ENCODE results near the gene METTL15.

METTL15 gene

DNA sequence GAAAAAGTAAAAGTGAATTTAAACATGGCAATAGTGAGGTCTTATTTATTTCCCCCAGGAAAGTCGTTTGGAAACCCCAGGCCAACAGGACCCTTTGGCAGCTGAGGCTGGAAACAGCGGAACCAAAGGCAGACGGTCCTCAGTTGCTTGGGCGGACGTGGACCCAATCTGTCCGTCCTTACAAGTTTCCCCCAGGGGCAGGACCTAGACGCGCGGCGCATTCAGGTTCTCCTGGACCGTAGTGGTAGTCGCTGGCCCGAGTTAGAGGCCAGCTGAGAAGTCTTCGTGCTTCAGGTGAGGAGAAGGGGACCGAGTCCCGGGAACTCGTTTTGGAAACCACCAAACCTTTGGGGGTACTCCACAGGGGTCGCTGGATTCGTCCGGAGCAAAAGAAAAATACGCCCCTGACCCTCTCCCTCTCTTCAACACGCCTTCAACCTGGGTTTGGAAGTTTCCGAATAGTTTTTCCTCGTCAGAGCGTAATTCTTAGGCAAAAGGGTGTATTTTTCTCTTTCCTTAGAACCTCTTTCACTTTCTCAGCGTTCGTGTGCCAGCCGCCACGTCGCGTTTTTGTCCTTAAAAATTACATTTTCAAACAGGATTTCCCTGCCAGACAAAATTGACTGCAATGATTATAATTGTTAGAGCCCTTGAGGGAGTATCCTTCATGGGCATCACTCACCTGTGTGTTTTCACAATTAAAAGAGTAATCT, 2.1 kb downstream of the METTL15 start:
- peak overlapping the region; percentile 79 for H3K4me3 ChIP-seq (ENCODE audit: low read depth, low read length)
- TF ChIP-seq, protein P1, sequence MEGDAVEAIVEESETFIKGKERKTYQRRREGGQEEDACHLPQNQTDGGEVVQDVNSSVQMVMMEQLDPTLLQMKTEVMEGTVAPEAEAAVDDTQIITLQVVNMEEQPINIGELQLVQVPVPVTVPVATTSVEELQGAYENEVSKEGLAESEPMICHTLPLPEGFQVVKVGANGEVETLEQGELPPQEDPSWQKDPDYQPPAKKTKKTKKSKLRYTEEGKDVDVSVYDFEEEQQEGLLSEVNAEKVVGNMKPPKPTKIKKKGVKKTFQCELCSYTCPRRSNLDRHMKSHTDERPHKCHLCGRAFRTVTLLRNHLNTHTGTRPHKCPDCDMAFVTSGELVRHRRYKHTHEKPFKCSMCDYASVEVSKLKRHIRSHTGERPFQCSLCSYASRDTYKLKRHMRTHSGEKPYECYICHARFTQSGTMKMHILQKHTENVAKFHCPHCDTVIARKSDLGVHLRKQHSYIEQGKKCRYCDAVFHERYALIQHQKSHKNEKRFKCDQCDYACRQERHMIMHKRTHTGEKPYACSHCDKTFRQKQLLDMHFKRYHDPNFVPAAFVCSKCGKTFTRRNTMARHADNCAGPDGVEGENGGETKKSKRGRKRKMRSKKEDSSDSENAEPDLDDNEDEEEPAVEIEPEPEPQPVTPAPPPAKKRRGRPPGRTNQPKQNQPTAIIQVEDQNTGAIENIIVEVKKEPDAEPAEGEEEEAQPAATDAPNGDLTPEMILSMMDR (conservative IDR thresholded peaks at IDR 0.05; ENCODE audit: low read depth, low read length), result no peak
- peak; percentile 86 for DNase-seq (ENCODE audit: low read depth)

DNA sequence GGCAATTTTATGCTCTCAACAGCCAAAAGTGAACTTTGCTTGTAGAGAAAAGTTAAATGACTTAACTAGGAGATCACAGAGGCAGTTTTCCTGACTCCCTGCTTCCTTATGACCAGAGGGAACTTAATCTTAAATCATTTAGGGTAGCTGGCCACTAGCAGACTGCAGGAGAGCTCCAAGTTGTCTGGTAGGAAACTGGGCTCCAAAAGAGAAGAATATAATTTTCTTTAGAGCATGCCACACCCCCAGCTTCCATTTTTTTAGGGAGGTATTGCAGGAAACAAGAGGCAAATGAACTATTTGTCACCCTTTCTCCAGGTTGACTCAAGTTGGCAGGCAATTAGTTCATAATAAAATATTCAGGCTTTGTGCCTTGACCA, 2.6 kb downstream of the METTL15 start:
- H3K4me3 ChIP-seq (ENCODE audit: low read depth, low read length), result peak overlapping the region; percentile 79
- peak; percentile 29 for DNase-seq (ENCODE audit: low read depth)
- TF ChIP-seq, protein P1 (conservative IDR thresholded peaks at IDR 0.05; ENCODE audit: low read depth, low read length), result no peak

DNA sequence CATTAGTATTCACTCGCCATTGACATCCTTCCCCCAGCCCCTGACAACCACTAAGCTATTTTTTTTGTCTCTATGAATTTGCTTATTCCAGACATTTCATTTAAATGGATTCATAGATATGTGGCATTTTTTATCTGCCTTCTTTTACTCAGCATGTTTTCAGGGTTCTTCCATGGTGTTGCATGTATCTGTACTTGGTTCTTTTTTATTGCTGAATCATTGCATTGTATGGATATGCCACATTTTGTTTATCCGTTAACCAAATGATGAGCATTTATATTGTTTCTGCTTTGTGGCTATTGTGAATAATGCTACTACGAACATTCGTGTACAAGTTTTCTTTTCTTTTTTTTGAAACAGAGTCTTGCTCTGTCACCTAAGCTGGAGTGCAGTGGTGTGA, 5.9 kb downstream of the METTL15 start:
- TF ChIP-seq, protein P1 (conservative IDR thresholded peaks at IDR 0.05; ENCODE audit: low read depth, low read length), result no peak
- no peak overlapping the region for H3K4me3 ChIP-seq (ENCODE audit: low read depth, low read length)
- DNase-seq (ENCODE audit: low read depth), result no peak

DNA sequence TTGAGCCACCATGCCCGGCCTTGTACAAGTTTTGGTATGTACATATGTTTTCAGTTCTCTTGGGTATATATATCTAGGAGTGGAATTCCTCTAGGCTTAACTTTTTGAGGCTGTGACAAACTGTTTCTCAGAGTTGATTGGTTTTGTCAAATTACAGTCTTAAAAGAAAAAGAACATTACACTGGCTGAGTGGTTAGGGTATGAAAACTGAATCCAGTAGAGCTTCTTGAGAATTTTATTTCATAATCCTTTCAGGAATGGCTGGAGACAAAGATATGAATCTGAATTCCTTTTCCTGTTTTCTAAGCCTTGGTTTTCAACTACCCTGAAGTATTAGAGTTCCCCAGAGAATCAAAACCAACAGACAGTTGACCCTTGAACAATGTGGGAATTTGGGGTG, 6.5 kb downstream of the METTL15 start:
- H3K4me3 ChIP-seq (ENCODE audit: low read depth, low read length), result no peak overlapping the region
- no peak for DNase-seq (ENCODE audit: low read depth)
- TF ChIP-seq, protein P1 (conservative IDR thresholded peaks at IDR 0.05; ENCODE audit: low read depth, low read length), result no peak

DNA sequence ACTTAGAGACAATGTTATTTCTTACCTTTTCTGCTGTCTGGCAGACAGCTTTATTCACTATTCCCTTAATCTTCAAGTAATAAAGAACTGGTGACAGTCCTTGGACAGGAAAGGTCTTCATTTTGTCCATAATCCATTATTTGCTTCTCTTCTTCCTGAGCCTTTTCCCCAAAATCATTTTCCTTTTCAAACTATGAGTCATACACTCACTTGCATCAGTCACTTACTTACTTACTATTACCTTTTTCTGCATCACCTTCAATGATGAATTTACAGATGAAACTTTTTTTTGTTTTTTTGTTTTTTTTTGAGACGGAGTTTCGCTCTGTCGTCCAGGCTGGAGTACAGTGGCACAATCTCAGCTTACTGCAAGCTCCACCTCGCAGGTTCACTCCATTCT, 9.5 kb downstream of the METTL15 start:
- TF ChIP-seq, protein P1 (conservative IDR thresholded peaks at IDR 0.05; ENCODE audit: low read depth, low read length), result no peak
- DNase-seq (ENCODE audit: low read depth), result no peak
- H3K4me3 ChIP-seq (ENCODE audit: low read depth, low read length), result no peak overlapping the region

DNA sequence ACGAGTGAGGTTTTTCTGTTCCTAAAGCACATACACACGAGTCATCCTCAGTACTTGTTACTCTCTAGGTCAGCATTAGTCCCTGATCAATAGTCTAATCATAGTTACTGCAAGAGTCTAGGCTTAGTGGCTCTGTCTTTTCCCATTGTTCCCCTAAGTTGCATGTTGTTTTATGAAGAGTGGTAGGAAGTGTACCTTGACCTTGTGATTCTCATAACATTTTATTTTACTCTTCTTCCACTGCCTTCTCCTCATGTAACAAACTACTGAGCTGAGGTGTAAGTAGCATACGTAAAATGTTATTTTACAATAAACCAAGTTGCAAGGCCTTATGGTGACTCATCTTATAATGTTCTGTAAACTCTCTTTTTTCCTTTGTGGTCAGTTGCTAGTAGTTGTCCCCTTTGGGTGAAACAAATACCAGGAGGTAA, 15.0 kb downstream of the METTL15 start:
- DNase-seq (ENCODE audit: low read depth), result peak; percentile 75
- H3K4me3 ChIP-seq (ENCODE audit: low read depth, low read length), result no peak overlapping the region
- TF ChIP-seq, protein P1 (conservative IDR thresholded peaks at IDR 0.05; ENCODE audit: low read depth, low read length), result no peak

DNA sequence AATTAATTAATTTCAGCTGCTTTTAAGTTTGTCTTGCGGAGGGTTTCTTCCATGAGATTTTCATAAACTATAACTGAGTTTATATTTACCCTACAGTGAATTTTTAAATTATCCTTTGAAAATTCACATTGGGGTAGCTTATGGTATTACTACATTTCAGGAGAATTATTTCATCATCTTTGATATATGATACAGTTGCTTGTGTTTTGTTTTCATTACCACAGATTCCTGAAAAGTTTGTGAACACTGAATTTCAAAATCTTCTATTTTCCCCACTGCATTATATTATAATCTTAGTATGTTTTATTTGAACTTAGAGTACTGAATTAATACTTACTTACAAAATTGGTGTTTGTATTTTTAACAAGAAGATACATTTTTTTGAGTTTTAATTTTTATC, 24.4 kb downstream of the METTL15 start:
- H3K4me3 ChIP-seq (ENCODE audit: low read depth, low read length), result no peak overlapping the region
- TF ChIP-seq, protein P1 (conservative IDR thresholded peaks at IDR 0.05; ENCODE audit: low read depth, low read length), result no peak
- peak; percentile 55 for DNase-seq (ENCODE audit: low read depth)

All from choroid plexus epithelial cell (primary cell).